ENCODE measurements around the gene LRRC14B.

The LRRC14B gene

GRCh38 chr5:174876-175465 lies 16.3 kb upstream of the LRRC14B start:
- no peak for DNase-seq (ENCODE audit: low read depth)

GRCh38 chr5:176296-176823 lies 14.9 kb upstream of the LRRC14B start:
- no peak for DNase-seq (ENCODE audit: low read depth)

- no peak for DNase-seq (ENCODE audit: low read depth)
Observed at GRCh38 chr5:178110-178509, 13.2 kb upstream of the LRRC14B start.

GRCh38 chr5:179401-179800 lies 11.9 kb upstream of the LRRC14B start:
- DNase-seq (ENCODE audit: low read depth) = no peak

GRCh38 chr5:180286-180918 lies 10.9 kb upstream of the LRRC14B start:
- DNase-seq (ENCODE audit: low read depth) = no peak

- no peak for DNase-seq (ENCODE audit: low read depth)
Observed at GRCh38 chr5:181160-181559, 10.1 kb upstream of the LRRC14B start.

- DNase-seq (ENCODE audit: low read depth) = no peak
Observed at GRCh38 chr5:181566-181965, 9.7 kb upstream of the LRRC14B start.

GRCh38 chr5:182126-182525 lies 9.2 kb upstream of the LRRC14B start:
- DNase-seq (ENCODE audit: low read depth) = no peak

GRCh38 chr5:184471-184870 lies 6.8 kb upstream of the LRRC14B start:
- no peak for DNase-seq (ENCODE audit: low read depth)

GRCh38 chr5:185095-186070 lies 5.9 kb upstream of the LRRC14B start:
- no peak for DNase-seq (ENCODE audit: low read depth)

- DNase-seq (ENCODE audit: low read depth) = no peak
Observed at GRCh38 chr5:186091-187041, 4.9 kb upstream of the LRRC14B start.

- no peak for DNase-seq (ENCODE audit: low read depth)
Observed at GRCh38 chr5:187042-187431, 4.3 kb upstream of the LRRC14B start.

- no peak for DNase-seq (ENCODE audit: low read depth)
Observed at GRCh38 chr5:187617-188451, 3.5 kb upstream of the LRRC14B start.

- DNase-seq (ENCODE audit: low read depth) = peak; percentile 64
Observed at GRCh38 chr5:188488-189481, 2.5 kb upstream of the LRRC14B start.

GRCh38 chr5:189486-189885 lies 1.8 kb upstream of the LRRC14B start:
- DNase-seq (ENCODE audit: low read depth) = no peak

- DNase-seq (ENCODE audit: low read depth) = no peak
Observed at GRCh38 chr5:189976-190365, 1.3 kb upstream of the LRRC14B start.

- DNase-seq (ENCODE audit: low read depth) = no peak
Observed at GRCh38 chr5:190366-191035, 794 bp upstream of the LRRC14B start.

GRCh38 chr5:191949-192690 lies 825 bp downstream of the LRRC14B start:
- DNase-seq (ENCODE audit: low read depth) = no peak

All from T-helper 22 cell (primary cell).